Activated naive CD8-positive, alpha-beta T cell treated with anti-CD3 and anti-CD28 coated beads, Interleukin-2, amount 10 ng/mL, durations not matched to agents 7 days and 5 days (primary cell): Measurements from ENCODE around the gene PPP1R3G. TPM values are rescaled to one million over a fixed set of nuclear protein-coding genes. Genes with fewer than 3 reads are reported as not detected.

ENCODE experiments used
- ATAC-seq: fragments of 150-1000 bp; cut with Tn5 transposase; one replicate; pipeline ENCODE4 v1.10.0; 2021; ENCODE audit warnings: low read depth, moderate library complexity
- POLR2A ChIA-PET: fragments of 350-600 bp; sonication (Branson Sonifier 250); formaldehyde crosslinking; loops from one replicate; lab custom pipeline; 2021; ENCODE audit warnings: antibody characterized with exemption; lab: Charles Lee
- DNase-seq: peaks from one replicate; pipeline ENCODE4 v3.0.0; 2021
- H3K27ac Mint-ChIP-seq: one replicate; pipeline ENCODE4 v1.8.0; 2022; ENCODE audit warnings: mild to moderate bottlenecking, mixed read lengths
- H3K27me3 Mint-ChIP-seq: one replicate; pipeline ENCODE4 v1.8.0; 2022; ENCODE audit warnings: mild to moderate bottlenecking, moderate library complexity, mixed read lengths
- H3K36me3 Mint-ChIP-seq: one replicate; pipeline ENCODE4 v1.8.0; 2021; ENCODE audit warnings: mild to moderate bottlenecking, mixed read lengths
- H3K4me1 Mint-ChIP-seq: one replicate; pipeline ENCODE4 v1.8.0; 2021; ENCODE audit warnings: mixed read lengths
- H3K4me3 Mint-ChIP-seq: one replicate; pipeline ENCODE4 v1.8.0; 2022; ENCODE audit warnings: mild to moderate bottlenecking, moderate library complexity, mixed read lengths
- H3K9me3 Mint-ChIP-seq: one replicate; pipeline ENCODE4 v1.8.0; 2021; ENCODE audit warnings: mixed read lengths
- total RNA-seq, 2 experiments: library from RNA; stranded (reverse); gene quantifications; one replicate each; pipeline ENCODE4 v1.2.3, GENCODE V29; 2021

PPP1R3G gene
- total RNA-seq, 2 experiments from 2014 or later, result 0.11 to 0.17 TPM

- no peaks in the 10 kb centered on the region for H3K36me3 Mint-ChIP-seq
- H3K9me3 Mint-ChIP-seq, result no peaks in the 10 kb centered on the region
- DNase-seq (no peak), ATAC-seq (no peak)
- POLR2A ChIA-PET, result no interaction called here
- no peak overlapping the region for H3K27ac Mint-ChIP-seq
- no peaks in the 10 kb centered on the region for H3K4me1 Mint-ChIP-seq
- no peaks in the 10 kb centered on the region for H3K27me3 Mint-ChIP-seq
- H3K4me3 Mint-ChIP-seq, result no peak overlapping the region
These were observed 36.8 kb downstream of the PPP1R3G start for GRCh38 chr6:5121956-5122355.

GRCh38 chr6:5122504-5123112 is 37.5 kb downstream of the PPP1R3G start:
- H3K27me3 Mint-ChIP-seq, result no peaks in the 10 kb centered on the region
- no peaks in the 10 kb centered on the region for H3K36me3 Mint-ChIP-seq

DNA sequence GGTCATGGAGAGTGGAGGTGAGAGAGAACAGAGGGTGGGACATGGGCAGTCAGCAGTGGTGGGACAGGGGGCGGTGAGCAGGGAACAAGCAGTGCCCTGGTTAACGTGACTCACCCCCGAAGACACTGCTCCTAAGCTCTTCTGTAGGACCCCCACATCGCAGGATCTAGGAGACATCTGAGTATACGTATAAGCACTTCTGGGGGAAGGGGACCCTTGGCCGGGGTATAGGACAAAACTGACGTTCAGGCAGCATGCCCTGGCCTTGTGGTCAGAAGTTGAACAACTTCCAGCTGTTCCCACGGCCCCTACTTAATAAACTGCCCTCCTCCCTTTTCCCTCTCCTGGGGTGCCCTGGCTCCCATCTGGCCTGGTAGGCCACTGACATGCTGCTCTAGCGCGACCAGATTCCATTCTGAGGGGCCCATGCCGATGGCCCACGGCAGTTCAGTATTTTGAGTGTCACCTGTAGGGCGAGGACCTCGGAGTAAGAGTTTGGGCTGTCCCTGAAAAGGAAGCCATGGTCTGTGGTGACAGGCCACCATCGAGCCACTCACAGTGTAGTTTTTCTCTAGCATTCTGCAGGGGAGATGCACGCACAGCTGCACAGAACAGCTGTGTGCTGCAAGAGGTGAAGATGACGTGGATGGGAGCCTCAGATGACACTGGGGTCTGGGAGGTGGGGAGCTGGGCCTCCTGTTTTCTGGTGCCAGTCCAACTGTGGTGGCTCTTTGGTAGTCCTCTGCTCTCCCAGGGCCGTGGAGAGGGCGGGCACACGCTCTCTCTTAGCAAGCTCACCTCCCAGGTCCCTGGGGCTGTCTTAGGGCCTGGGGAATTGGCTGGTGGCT is 38.4 kb downstream of the PPP1R3G start:
- H3K4me1 Mint-ChIP-seq, result peaks cover under 1% of the 10 kb centered on the region
- POLR2A ChIA-PET, result no interaction called here
- DNase-seq (no peak), ATAC-seq (no peak)
- H3K4me3 Mint-ChIP-seq, result no peak overlapping the region
- H3K27me3 Mint-ChIP-seq, result no peaks in the 10 kb centered on the region
- H3K36me3 Mint-ChIP-seq, result no peaks in the 10 kb centered on the region
- no peak overlapping the region for H3K27ac Mint-ChIP-seq
- H3K9me3 Mint-ChIP-seq, result no peaks in the 10 kb centered on the region

More at GRCh38 chr6:5122504-5123112, 37.5 kb downstream of the PPP1R3G start:
- ATAC-seq (no peak), DNase-seq (no peak)
- Mint-ChIP-seq H3K4me1 (no peaks in the 10 kb centered on the region), H3K27ac (no peak overlapping the region), H3K4me3 (no peak overlapping the region), H3K9me3 (no peaks in the 10 kb centered on the region)
- POLR2A ChIA-PET, result no interaction called here

GRCh38 chr6:5124526-5124925 is 39.4 kb downstream of the PPP1R3G start:
- Mint-ChIP-seq H3K27ac (no peak overlapping the region), H3K4me3 (no peak overlapping the region), H3K36me3 (no peaks in the 10 kb centered on the region), H3K4me1 (peaks cover 2% of the 10 kb centered on the region), H3K9me3 (no peaks in the 10 kb centered on the region), H3K27me3 (no peaks in the 10 kb centered on the region)
- ATAC-seq (no peak), DNase-seq (no peak)
- POLR2A ChIA-PET, result no interaction called here

DNA sequence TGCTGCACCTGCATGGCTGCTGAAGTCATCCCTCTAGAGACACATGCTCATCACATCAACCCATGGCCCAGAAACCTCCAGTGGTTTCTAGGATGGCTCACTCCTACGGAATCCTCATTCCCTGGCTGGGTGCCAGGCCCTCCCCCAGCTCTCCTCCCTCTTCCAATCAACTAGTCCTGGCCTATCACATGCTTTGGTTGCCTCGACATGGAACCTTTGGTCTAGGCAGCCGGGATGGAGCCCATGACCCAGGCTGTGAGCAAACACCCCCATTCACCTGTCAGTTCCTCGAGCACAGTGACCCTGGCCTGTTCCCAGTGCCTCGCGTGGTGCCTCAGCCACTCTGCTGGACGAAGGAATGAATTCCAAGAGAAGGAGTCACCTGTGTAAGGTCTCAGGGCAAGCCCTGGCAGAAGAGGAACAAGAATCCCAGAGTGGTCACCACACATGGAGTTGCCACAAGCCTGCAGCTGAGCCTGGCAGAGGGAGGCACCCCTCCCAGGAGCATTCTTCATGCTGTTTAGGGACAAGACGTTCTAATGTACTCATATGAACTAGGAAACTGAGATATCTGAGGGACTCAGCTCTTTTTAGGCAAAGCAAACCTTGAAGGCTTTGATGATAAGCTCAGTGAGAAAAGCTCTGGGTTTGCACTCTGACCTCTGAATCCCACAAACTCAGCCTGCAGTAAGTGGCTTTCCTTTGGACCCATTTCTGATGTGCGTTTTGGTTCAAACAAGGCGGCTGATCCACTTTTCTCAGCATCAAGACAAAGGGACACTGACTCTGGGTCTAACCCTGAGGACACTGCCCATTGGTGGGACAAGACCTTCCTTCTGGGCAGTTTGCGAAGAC is 40.2 kb downstream of the PPP1R3G start:
- Mint-ChIP-seq H3K4me1 (peaks cover 2% of the 10 kb centered on the region), H3K27me3 (no peaks in the 10 kb centered on the region), H3K9me3 (no peaks in the 10 kb centered on the region), H3K27ac (no peak overlapping the region), H3K36me3 (no peaks in the 10 kb centered on the region), H3K4me3 (no peak overlapping the region)
- POLR2A ChIA-PET, result no interaction called here
- DNase-seq (no peak), ATAC-seq (no peak)

DNA sequence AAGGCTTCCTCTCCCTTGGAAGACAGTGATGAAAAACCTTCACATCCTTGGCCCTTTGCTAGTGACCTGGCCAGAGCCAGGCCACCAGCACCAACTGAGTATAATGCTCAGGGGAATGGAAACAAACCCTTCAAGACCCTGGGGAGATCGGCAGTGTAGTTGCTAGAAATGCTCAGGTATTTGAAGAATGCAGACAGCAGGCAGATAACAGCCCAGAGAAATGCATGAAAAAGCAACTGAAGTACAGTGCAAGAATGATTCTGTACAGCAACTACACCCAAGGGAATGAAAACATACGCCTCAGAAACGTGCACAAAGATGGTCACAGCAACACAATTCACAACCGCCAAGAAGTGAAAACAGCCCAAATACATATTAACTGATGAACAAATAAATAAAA is 41.1 kb downstream of the PPP1R3G start:
- H3K36me3 Mint-ChIP-seq, result no peaks in the 10 kb centered on the region
- no peaks in the 10 kb centered on the region for H3K9me3 Mint-ChIP-seq
- no peak overlapping the region for H3K4me3 Mint-ChIP-seq
- DNase-seq (no peak), ATAC-seq (no peak)
- H3K27ac Mint-ChIP-seq, result no peak overlapping the region
- peaks cover 2% of the 10 kb centered on the region for H3K4me1 Mint-ChIP-seq
- H3K27me3 Mint-ChIP-seq, result no peaks in the 10 kb centered on the region
- POLR2A ChIA-PET, result no interaction called here

GRCh38 chr6:5127106-5127687 is 42.1 kb downstream of the PPP1R3G start:
- no peak for DNase-seq
- POLR2A ChIA-PET, result no interaction called here
- no peaks in the 10 kb centered on the region for H3K27me3 Mint-ChIP-seq
- no peak overlapping the region for H3K27ac Mint-ChIP-seq
- H3K36me3 Mint-ChIP-seq, result no peaks in the 10 kb centered on the region
- ATAC-seq, result no peak
- no peak overlapping the region for H3K4me3 Mint-ChIP-seq
- H3K4me1 Mint-ChIP-seq, result peaks cover 2% of the 10 kb centered on the region
- H3K9me3 Mint-ChIP-seq, result no peaks in the 10 kb centered on the region

- H3K36me3 Mint-ChIP-seq, result no peaks in the 10 kb centered on the region
- H3K4me3 Mint-ChIP-seq, result no peak overlapping the region
- ATAC-seq (no peak), DNase-seq (no peak)
- POLR2A ChIA-PET, result no interaction called here
- no peaks in the 10 kb centered on the region for H3K9me3 Mint-ChIP-seq
- no peak overlapping the region for H3K27ac Mint-ChIP-seq
- H3K27me3 Mint-ChIP-seq, result no peaks in the 10 kb centered on the region
- H3K4me1 Mint-ChIP-seq, result peaks cover 2% of the 10 kb centered on the region
These were observed 43.2 kb downstream of the PPP1R3G start for GRCh38 chr6:5128351-5128750.

GRCh38 chr6:5130135-5130866 is 45.2 kb downstream of the PPP1R3G start:
- DNase-seq, result no peak
- H3K9me3 Mint-ChIP-seq, result no peaks in the 10 kb centered on the region
- H3K27ac Mint-ChIP-seq, result no peak overlapping the region
- peaks cover 2% of the 10 kb centered on the region for H3K4me1 Mint-ChIP-seq
- POLR2A ChIA-PET, result no interaction called here
- no peaks in the 10 kb centered on the region for H3K27me3 Mint-ChIP-seq
- no peak for ATAC-seq
- H3K36me3 Mint-ChIP-seq, result no peaks in the 10 kb centered on the region
- no peak overlapping the region for H3K4me3 Mint-ChIP-seq

DNA sequence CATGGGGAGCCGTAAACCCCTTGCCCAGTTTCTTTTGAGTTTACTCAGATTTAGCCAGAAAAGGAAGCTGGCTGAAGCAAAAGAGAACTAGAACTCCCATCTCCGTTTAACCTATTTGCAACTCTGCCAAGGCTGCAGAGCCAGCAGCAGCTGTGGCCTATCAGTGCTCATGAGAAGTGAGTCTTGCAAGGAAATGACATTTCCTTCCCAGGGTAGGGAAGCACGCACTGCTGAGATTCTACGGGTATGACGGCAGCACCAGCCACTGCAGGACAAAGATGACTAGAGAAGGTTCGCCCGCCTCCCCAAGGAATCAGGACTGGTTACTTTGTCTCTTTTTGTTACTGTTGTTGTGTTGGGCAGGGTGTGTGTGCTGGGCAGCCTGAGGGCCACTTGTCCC is 47.6 kb downstream of the PPP1R3G start:
- no peaks in the 10 kb centered on the region for H3K9me3 Mint-ChIP-seq
- H3K36me3 Mint-ChIP-seq, result no peaks in the 10 kb centered on the region
- no peak overlapping the region for H3K4me3 Mint-ChIP-seq
- POLR2A ChIA-PET, result no interaction called here
- peaks cover 10% of the 10 kb centered on the region for H3K4me1 Mint-ChIP-seq
- no peak for ATAC-seq
- H3K27ac Mint-ChIP-seq, result no peak overlapping the region
- H3K27me3 Mint-ChIP-seq, result no peaks in the 10 kb centered on the region
- no peak for DNase-seq

GRCh38 chr6:5133943-5134342 is 48.8 kb downstream of the PPP1R3G start:
- Mint-ChIP-seq H3K27ac (no peak overlapping the region), H3K36me3 (no peaks in the 10 kb centered on the region), H3K9me3 (no peaks in the 10 kb centered on the region), H3K4me1 (peaks cover 8% of the 10 kb centered on the region), H3K4me3 (no peak overlapping the region), H3K27me3 (no peaks in the 10 kb centered on the region)
- no peak for ATAC-seq
- POLR2A ChIA-PET, result no interaction called here
- no peak for DNase-seq

DNA sequence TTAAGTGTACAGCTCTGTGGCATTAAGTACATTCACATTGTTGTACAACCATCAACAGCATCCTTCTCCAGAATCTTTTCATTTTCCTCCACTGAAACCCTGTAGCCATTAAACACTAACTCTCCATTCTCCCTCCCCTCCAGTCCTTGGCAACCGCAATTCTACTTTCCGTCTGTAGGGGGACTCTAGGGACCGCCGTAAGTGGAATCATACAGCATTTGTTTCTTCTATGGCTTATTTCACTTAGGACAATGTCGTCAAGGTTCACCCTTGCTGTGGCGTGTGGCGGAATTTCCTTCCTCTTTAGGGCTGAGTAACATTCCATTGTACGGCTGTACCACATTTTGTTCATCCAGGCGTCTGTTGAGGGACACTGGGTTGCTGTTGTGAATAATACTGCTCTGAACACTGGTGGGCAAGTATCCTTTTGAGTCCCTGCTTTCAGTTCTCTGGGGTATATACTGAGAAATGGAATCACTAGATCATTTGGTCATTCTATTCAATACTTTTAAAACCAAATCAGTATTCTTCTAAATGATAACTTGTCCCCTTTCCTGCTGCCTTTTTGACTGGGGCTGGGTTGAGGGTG is 50.7 kb downstream of the PPP1R3G start:
- H3K4me3 Mint-ChIP-seq, result no peak overlapping the region
- peaks cover 11% of the 10 kb centered on the region for H3K4me1 Mint-ChIP-seq
- H3K27ac Mint-ChIP-seq, result no peak overlapping the region
- H3K27me3 Mint-ChIP-seq, result no peaks in the 10 kb centered on the region
- no peaks in the 10 kb centered on the region for H3K36me3 Mint-ChIP-seq
- DNase-seq (no peak), ATAC-seq (peak; percentile 50)
- H3K9me3 Mint-ChIP-seq, result no peaks in the 10 kb centered on the region
- POLR2A ChIA-PET, result no interaction called here
